Measurements from ENCODE around the gene BEAN1. TPM values are rescaled to one million over a fixed set of nuclear protein-coding genes. Genes with fewer than 3 reads are reported as not detected.
"Not testable (repeated sequence)": the region's sequence is repeated elsewhere in the genome, so short reads cannot be mapped to it uniquely, and the experiment has no call there.

Gene BEAN1
- total RNA-seq, 1 donor from 2014 or later: 3.8 TPM

DNA sequence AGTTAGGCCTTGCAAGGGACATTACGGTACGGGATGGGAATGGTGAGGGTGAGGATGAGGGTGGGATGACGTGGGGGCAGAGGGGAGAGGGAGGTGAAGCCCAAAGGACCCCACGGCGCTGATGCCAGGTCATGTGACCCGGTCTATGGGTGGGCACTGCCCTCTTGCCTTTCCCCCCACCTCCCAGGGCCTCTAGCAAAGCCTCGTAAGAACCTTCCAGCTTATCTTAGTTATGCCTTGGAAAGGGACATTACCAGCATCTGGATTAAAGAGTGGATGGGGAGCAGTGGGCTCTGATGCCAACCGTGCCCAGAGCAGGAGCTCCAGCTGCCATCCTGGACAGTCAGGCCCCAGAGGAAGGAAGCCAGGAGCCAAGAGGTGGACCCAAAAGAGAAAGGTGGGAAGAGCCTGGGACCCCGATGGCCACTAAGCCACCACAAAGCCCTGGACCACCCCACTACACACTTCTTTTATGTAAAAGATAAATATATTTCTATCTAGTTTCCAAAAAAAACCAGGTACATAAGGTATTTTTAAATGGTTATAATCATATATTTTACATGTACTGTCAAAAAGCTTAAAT lies 81.9 kb downstream of the BEAN1 start:
- no peak for DNase-seq (ENCODE audit: low read depth)

DNA sequence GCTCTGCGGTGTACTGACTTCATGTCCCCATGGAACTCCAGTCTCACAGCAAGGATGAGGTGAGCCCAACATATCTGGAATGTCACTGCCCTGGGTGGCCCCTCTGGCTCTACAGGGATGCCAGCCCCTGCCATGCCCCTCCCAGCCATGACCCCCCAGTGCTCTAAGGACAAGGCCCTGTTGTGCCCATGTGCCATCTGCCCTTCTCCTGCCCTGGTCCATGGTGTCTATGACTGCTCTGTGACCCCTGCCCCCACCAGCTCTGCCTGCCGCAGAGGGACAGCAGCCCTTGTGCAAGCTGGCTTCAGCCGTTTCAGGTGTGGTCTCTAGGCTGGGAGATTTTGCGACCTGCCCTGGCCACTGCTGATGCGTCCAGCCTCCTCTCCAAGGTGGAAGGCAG lies 82.5 kb downstream of the BEAN1 start:
- DNase-seq (ENCODE audit: low read depth): no peak

DNA sequence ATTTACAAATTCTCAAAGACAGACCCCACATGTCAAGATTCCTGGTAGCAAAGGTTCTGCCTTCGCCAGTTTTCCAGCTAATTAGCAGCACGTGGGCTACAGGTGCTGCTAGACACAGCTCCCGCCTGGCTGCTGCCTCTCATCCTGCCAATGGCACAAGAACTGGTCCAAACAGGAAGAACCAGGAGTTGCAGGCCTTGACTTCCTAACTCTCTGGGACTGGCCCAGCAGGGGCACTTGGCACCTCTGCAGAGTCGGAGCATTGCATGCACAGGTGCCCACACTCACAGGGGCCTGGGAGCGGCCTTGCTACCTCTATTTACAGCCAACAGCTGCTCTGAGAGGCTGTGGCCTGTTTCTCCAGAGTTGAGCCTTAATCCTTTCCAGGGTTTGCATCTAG lies 83.2 kb downstream of the BEAN1 start:
- no peak for DNase-seq (ENCODE audit: low read depth)

DNA sequence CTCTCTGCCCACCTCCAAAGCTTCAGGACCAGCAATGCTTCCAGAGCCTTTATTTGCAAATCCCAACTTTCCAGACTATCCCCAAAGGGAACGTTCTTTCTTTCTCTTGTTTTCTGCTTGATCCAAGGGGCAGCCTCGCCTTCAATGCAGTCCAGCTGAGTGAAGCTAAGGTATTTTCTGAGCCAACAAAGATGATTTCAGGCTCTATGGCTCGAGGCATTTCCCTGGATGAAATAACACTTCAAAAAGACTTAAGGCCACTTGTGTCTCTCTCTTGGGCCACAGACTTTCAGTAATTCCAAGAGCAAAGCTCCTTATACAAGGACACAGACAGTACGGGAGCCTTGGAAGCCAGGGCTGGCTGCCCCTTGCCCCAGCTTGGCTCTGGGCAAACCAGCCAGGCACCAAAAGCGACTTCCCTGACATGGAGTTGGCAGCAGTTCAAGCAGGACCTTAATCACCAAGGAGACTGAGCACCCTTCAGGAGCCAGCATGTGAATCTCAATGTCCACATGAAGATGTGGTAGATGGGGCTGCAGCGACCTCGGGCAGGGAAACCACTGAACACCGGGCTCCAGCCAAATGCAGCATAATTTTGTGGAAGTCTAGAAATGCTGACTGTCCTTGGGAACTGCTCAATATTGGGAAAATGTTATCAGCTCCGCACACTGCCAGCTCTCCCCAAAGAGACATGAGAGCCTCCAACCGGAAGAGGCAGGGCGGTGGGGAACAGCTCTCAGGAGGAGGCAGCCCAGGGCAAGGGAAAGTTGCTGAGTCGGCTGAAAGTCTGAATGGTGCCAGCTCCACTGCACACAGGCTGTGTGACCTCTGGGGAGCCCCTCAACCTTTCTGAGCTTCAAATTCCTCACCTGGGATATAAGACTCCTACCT lies 83.9 kb downstream of the BEAN1 start:
- DNase-seq (ENCODE audit: low read depth): peak; percentile 57

DNA sequence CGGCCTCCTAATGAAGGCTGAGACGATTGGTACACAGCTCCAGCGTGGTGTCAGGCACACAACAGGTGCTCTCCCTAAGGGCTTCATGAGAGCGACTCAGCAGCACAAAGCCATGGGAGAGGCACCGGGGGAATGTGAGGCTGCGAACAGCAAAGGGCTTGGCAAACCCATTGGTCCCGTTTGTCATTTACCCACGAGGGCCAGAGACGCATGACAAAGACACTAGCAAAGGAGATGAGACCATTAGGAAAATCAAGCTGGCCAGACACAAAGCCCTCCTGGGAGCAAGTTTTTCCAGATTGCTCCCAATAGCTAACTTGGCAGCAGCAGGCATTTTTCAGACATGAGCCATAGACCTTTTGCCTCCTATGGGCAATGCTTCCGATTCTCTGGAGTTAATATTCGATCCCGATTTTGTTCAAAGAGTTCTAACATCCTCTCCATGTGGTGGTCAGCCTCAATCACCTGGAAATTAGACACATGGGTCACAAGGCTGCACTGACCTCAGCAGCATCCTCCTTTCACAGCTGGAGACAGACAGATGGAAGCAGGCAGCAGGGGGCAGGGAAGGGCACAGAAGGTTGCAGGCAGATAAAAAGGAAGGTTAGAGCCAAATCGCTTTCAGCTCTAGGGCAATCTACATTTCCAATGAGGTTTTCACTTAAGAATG lies 84.6 kb downstream of the BEAN1 start:
- DNase-seq (ENCODE audit: low read depth): peak; percentile 95

DNA sequence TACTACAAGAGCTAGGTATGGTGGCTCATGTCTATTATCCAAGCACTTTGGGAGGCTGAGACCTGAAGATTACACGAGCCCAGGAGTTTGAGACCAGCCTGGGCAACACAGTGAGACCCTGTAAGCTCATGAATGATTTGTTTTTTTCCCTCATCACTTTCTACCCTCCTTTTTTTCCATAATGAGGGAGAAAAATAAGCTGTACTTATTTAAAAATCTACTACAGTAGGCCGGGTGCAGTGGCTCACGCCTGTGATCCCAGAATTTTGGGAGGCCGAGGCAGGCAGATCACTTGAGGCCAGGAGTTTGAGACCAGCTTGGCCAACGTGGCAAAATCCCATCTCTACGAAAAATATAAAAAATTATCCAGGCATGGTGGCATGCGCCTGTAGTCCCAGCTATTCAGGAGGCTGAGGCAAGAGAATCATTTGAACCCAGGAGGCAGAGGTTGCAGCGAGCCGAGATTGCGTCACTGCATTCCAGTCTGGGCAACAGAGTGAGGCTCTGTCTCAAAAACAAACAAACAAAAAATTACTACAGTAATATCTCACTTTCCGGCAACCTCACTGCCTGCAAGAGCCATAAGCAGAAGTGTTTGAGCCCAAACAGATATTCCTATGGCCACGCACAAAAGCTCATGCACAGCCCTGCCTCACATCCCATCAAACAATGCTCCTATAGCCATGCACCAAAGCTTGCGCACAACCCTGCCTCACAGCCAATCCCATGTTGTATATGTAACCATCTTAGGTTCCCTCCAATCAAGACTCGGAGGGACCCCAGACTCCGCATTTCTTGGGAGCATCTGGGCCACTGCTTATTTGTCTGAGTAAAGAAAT lies 85.4 kb downstream of the BEAN1 start:
- peak; percentile 31 for DNase-seq (ENCODE audit: low read depth)

DNA sequence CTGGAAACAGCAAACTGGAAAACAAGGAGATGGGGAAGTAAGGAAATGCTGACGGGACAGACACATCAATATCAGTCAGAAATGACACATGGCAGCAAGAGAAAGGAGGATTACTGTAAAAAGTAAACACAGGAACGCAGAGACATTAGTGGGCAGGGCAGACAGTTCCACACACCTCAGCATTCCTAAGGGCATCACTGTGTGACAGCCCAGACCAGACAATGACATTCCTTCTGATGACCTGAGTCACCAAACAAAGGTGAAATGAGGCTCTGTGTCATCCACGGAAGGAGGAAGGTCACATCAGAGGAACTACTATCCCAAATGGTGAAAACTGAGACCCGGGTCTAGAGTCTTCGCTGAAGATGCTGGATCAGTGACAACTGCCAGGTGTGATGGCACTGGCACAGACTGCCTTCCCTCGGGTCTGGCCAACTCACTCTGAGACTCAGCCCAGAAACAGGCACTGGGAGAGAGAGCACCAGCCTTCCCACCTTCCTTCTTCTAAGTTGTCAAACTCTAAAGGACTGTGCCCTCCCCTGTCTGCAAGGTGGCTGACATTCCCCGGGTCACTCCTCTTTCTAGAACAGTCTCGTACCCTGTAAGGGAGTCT lies 86.1 kb downstream of the BEAN1 start:
- DNase-seq (ENCODE audit: low read depth): peak; percentile 43

DNA sequence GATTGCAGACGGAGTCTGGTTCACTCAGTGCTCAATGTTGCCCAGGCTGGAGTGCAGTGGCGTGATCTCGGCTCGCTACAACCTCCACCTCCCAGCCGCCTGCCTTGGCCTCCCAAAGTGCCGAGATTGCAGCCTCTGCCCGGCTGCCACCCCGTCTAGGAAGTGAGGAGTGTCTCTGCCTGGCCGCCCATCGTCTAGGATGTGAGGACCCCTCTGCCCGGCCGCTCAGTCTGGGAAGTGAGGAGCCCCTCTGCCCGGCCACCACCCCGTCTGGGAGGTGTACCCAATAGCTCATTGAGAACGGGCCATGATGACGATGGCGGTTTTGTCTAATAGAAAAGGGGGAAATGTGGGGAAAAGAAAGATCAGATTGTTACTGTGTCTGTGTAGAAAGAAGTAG lies 87.3 kb downstream of the BEAN1 start:
- not testable (repeated sequence) for DNase-seq (ENCODE audit: low read depth)

DNA sequence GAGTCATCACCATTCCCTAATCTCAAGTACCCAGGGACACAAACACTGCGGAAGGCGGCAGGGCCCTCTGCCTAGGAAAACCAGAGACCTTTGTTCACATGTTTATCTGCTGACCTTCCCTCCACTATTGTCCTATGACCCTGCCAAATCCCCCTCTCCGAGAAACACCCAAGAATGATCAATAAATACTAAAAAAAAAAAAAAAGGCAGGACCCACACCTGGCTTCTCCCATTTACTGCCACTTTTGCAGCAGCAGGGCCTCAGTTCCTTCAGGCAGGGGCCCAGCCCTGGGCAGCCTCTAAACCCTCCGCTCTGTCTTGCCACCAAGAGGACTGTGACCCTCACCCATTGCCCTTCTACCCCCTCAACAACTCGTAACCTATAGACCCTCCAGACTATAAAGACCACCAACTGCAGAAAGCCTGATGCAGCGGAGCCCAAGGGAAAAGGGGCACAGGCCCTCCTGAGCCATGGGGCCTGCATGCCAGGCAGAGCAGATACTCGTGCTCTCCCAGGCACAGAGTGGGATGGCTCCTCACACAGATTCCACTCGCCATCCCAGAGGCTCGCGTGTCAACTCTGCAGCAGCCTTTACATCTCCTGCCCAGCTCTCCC lies 88.0 kb downstream of the BEAN1 start:
- not testable (repeated sequence) for DNase-seq (ENCODE audit: low read depth)

DNA sequence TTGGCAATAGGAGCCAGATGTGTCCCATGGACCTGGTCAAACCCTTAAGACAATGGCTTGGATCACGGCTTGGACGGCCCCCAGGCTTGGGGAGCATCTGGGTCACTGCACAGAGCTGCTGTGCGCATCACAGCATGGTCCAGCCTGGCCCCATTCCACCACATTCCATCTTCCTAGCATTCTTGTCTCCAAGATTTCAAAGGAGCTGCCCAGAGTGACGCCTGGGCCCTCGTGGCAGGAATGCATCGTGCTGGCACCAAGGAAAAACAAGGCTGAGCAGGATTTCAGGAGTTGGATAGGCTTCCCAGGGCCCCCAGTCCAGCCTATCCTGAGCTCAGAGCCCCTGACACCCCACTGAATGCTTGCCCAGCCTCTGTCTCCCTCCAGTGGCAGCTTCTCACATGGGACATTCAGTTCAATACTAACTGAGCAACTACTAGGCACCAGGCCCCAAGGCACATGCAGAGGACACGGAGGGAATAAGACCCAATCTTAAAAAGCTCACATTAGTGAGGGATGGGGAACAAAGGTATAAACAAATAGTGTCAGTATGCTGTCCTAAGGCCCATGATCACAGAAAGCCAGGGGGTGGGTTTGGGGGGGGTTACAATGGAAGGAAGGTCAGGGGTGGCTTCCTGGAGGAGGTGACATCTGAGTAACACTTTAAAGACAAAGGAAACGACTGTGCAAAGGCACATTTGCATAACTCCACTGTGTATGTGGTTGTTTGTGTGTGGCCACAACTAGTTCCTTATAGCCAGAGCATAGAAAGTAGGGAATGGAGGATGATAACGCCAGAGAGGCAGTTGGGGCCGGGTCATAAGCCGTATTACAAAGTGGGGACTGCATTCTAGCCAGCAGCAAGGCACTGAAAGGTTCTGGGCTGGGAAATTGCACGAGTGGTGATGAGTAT lies 88.8 kb downstream of the BEAN1 start:
- peak; percentile 66 for DNase-seq (ENCODE audit: low read depth)

DNA sequence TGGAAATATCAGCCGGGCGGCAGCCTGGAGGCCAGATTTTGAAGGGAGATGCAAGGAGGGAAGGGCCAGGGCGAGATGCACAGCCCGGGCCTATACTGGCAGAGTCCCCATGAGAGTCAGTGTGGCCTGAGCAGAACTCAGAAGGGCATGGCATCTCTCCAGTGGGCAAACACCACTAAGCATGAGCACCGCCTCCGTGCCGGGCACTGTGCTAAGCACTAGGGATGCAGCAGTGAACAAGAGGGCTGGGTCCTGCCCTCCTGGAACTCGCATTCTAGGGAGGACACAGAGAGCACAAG lies 89.4 kb downstream of the BEAN1 start:
- DNase-seq (ENCODE audit: low read depth): no peak

DNA sequence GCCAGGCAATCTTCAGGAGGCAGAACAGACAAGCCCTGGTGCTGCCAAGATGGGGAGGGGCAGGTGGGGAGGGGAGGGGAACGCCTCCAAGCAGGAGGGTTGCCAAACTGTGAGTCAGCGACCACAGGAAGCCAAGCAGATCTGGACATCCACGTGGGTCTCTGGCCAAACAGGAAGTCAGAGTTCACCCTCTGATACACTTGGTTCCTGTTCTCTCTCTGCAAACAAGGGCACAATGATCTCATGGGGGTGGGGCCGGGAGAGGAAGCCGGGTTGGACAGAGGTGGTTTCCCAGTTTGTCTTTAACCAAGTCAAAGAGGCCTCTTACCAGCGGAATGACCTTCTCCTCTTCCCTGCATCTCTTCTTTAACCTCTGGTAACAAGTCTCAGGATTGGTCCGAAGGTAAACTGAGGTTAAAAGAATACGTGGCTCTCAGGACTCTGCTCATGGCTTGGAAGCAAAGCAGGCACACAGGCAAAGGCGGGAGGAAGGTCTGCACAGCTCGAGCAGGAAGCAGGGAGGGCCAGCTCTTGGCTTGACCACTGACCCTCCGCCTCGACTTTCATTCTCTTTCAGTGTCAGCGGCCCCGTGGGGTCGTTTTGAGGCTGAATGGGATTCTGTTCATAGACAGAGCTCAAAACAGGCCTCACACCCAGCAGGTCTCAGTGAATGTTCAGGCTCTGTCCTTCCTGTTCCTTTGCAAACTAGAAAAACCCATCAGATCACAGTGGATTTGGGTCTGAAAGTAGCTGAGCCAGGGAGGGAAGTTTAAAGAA lies 89.9 kb downstream of the BEAN1 start:
- DNase-seq (ENCODE audit: low read depth): peak; percentile 100

DNA sequence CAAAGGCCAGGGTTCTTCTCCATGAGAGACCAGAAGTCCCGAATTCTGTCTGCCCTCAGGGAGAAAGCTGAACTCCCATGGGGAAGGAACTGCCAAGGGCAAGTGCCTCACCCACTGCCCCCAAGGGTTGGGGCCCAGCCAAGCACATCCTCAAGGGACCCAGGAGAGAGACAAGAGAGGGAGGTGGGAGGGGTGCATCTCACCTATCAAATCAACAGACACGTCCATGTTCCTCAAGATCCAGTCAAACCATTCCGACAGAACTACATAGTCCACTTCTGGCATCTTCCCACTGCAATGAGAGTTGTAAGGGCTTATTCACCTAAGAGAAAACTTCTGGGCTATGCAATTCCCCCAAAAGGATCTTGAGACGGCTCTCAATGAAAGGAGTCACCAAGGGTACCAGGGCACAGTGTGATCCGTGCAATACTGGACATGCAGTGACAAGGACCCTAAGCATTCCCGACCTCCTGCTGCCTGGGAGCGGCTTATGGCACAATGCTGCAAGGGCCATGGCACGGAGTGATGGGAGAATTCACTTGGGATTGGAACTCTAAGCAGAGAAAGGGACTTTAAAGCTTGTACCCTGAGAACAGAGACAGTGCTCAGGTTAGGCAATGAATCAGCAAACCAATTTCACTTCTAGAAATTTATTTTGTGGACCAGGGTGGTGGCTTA lies 90.6 kb downstream of the BEAN1 start:
- no peak for DNase-seq (ENCODE audit: low read depth)

DNA sequence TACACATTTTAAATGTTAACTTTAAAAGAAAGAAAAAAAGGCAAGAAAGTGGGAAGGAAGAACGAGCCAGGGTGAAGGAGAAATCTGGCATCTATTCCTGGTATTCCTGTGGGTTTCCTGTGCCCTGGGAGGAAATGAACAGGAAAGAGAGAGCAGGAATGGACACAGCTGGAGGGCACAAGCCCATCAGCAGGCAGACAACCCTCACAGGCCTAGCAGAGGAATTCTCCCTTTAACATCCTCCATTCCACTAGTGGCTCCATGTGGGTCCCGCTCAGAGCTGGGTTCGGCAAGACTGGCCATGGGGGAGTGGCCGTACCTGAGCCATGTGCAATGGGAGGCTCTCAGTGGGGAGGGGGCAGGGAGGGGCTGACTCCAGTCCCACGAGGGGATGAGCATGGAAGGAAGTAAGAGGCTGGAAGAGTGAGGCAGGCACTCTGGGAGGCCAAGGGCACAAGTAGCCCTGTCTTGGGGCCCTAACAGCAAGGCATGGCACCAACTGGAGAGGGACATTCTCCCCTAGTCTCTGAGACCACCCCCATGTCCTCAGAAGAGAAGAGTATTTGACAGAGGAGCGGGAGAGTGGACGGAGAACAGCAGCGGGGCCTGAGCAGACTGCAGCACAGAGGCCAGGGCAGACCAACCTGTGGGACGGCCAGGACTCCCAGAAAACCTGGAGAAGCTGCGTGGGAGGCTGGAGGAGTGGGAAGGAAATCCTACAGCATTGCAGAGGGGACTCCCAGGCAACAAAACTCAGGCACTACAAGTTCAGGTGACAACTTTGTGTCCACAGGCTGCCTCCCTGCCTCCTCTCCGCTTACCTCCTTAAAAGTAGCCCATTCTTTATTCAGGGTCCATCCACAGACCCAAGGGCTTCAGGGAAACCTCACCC lies 92.6 kb downstream of the BEAN1 start:
- no peak for DNase-seq (ENCODE audit: low read depth)

DNA sequence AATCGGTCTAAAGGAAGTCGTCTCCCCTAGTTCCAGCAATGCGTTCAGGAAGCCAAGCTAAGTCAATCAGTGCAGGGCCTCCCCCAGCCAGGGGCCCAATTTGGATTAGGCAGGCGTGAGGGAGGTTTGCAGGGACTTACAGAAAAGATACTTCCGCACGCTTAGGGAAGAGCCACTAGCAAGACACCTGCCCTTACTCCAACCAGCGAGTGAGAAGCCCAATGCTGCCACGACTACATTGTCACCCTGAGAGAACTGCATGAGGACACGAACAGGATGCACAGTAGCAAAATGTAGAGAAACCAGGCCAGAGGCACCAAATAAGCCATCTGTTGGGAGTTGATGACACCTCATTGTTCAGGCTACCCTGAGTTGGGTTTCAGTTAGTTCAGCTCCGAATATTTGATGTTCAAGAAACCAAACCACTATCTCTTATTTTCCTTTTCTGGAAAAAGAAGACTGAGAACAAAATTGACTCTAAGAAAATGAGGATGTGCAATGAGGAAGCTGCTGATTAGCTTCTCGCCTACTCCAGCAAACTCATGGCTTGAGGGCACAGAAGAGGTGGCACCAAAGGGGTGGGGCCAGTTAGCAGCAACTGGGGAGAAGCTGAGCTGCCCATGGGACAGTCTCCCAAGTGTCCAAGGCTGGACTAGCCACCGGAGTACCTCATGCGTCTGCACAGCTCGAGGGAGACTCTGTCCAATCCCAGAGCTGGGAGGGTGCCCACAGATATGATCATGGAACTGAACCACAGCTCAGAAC lies 93.5 kb downstream of the BEAN1 start:
- DNase-seq (ENCODE audit: low read depth): no peak

DNA sequence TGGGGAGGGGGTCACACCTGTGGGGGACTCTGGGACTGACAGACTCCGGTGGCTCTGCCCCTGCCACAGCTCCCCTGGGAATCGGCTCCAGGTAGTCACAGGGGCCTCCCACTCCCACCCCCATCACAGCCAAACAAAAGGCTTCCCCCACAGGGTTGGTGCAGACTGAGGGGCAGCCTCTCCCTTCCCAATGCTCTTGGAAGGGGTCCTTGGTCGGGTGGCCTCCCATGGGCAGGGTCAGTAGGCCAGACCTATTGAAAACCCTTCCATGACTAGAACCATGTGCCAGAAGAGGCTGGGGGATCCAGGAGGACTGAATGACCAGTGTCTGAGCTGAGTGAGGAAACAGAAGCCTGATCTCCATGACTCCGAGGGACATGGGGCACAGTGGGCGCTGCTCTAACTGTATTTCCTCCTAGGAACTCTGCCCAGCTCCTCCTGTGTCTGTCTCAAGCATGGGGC lies 94.2 kb downstream of the BEAN1 start:
- no peak for DNase-seq (ENCODE audit: low read depth)

Measured in renal cortical epithelial cell (primary cell).